ENCODE results near the gene MYH4. TPM values are rescaled to one million over a fixed set of nuclear protein-coding genes. Genes with fewer than 3 reads are reported as not detected.

MYH4 gene
- under 1 TPM in 1 of 6 experiments, not detected in 5; 0.07 TPM for total RNA-seq
- long read RNA-seq: 0 reads

DNA sequence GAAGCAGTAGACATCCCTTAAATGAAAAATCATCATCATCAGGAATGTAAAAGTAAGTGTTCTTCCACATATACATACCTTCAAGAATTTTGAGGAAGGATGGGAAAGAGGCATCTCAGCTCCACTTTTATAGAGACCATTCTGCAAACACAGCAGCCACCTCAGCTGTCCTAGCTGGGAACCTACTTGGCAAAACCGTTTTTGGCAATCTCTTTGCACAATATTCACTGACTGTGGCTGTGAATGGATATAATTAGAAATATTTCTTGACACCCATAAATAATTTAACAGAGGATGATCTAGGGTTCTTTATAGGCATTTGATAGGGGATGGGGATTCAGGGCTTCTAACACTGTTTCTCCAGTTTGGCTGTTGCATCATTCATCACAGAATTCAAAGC, at the start of gene MYH4:
TSS of gene MYH4 (minus strand) at position 101 of the 400 bp plus-strand sequence. CDS start 2,814 bp downstream, outside the sequence.
- WGBS (ENCODE audit: insufficient coverage, low coverage, low lambda C conversion rate, missing lambda C conversion rate): 13% methylated on average over 1 of the region's 1 CpG
- Histone ChIP-seq H3K4me3 (no peak within 1 kb of the TSS), H3K27ac (no peak within 1 kb of the TSS), H3K36me3 (no peaks in the 10 kb centered on the region), H3K9me3 (no peaks in the 10 kb centered on the region), H3K4me1 (no peaks in the 10 kb centered on the region), H3K27me3 (no peaks in the 10 kb centered on the region)
- intact Hi-C loops (cut with DNase I): no loop called here
- TF ChIP-seq, protein P1, sequence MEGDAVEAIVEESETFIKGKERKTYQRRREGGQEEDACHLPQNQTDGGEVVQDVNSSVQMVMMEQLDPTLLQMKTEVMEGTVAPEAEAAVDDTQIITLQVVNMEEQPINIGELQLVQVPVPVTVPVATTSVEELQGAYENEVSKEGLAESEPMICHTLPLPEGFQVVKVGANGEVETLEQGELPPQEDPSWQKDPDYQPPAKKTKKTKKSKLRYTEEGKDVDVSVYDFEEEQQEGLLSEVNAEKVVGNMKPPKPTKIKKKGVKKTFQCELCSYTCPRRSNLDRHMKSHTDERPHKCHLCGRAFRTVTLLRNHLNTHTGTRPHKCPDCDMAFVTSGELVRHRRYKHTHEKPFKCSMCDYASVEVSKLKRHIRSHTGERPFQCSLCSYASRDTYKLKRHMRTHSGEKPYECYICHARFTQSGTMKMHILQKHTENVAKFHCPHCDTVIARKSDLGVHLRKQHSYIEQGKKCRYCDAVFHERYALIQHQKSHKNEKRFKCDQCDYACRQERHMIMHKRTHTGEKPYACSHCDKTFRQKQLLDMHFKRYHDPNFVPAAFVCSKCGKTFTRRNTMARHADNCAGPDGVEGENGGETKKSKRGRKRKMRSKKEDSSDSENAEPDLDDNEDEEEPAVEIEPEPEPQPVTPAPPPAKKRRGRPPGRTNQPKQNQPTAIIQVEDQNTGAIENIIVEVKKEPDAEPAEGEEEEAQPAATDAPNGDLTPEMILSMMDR (IDR thresholded peaks at IDR 0.05): no peak
- no peak for TF ChIP-seq POLR2A (IDR thresholded peaks at IDR 0.05)
- DNase-seq (no peak), ATAC-seq (no peak)

DNA sequence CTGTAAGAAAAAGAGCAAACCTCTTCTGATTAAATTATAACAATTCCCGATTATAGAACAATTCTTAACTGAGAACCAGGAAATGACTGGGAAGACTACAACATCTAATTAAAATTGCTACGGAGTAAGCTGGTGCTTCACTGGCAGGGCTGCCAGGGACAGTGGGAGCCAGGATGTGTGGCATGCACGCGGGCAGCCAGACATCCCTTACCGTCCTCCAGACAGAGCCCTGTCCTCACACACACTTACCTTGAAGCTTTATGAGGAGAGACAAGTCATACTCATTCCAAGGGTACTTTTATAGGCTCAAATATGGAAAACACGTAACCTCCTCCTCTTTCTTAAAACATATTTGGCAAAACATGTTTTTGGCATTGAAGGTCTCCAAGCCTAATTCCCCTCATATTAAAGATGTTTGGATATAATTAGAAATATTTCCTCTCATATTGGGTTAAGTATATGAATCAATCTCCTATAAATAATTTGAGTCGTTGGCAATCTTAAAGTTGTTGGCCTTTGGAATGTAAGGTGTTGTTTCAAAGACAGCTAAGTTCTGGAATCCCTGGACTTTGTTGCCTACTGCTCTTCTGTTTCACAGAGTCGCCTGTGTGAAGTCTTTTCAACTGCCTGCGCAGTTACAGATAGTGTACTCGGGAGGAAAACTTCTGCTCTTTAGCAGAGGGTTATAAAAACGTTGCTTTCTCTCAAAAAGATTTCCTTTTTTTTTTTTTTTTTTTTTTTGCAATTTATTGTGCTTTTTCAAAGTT, 49.1 kb upstream of the MYH4 start, which contains the start of gene MYH1:
TSS of gene MYH1 (minus strand) at position 272 of the 767 bp plus-strand sequence. CDS start 1,900 bp downstream, outside the sequence.
- TF ChIP-seq POLR2A (IDR thresholded peaks at IDR 0.05): no peak
- TF ChIP-seq, protein P1 (IDR thresholded peaks at IDR 0.05): no peak
- 51% methylated on average over 8 of the region's 11 CpGs for WGBS (ENCODE audit: insufficient coverage, low coverage, low lambda C conversion rate, missing lambda C conversion rate)
- DNase-seq: no peak
- H3K4me1 ChIP-seq: no peaks in the 10 kb centered on the region
- no peaks in the 10 kb centered on the region for H3K27me3 ChIP-seq
- no peaks in the 10 kb centered on the region for H3K36me3 ChIP-seq
- no peak within 1 kb of the TSS for H3K4me3 ChIP-seq
- ATAC-seq: no peak
- peaks cover 0 to 4% (median 0%) of the 10 kb centered on the region in 4 donors for H3K9me3 ChIP-seq
- no peak within 1 kb of the TSS for H3K27ac ChIP-seq
- intact Hi-C loops (cut with DNase I): no loop called here

DNA sequence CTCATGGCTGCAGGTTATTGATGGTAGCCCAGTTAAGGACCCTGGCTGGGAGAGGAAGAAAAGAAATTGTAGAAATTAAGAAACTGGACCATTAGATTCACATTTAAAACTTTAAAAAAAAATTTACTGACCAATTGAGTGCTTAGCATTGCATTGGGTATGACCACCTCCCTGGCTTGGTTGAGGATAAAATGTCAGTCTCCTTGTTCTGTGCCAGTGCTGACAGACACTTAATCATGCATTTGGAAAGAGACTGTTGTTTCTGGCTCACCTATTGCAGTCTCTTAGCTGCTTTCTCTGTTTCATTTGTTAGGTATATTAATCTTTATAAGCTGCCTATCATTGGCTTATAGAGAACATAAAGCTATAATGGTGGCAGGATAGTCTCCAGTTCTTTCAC, 47.3 kb upstream of the MYH4 start:
- no peak overlapping the region for H3K4me3 ChIP-seq

DNA sequence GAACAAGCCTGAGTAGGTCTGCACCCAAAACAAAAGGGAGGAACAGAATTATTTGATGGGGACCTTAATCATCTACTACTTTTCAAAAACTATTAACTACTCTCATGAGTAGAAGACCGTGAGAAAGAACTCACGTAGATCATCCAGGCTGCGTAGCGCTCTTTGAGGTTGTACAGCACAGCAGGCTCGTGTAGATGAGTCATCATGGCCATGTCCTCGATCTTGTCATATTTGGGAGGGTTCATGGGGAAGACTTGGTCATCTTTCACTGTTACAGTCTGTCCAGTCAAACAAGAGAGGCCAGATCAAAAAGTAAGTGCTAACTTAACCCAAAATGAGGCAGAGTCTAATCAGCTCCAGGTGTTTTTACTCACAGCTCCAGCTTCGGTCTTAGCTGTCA, 46.7 kb upstream of the MYH4 start:
- intact Hi-C loops (cut with DNase I): no loop called here

More for the DNA sequence above, 47.3 kb upstream of the MYH4 start:
- no peaks in the 10 kb centered on the region for H3K27me3 ChIP-seq
- H3K27ac ChIP-seq: no peak overlapping the region
- ATAC-seq: no peak
- no peak for TF ChIP-seq POLR2A (IDR thresholded peaks at IDR 0.05)
- TF ChIP-seq, protein P1 (IDR thresholded peaks at IDR 0.05): no peak
- no peaks in the 10 kb centered on the region for H3K4me1 ChIP-seq
- DNase-seq: no peak
- no peaks in the 10 kb centered on the region for H3K36me3 ChIP-seq
- H3K9me3 ChIP-seq: no peaks in the 10 kb centered on the region
- intact Hi-C loops (cut with DNase I): no loop called here

DNA sequence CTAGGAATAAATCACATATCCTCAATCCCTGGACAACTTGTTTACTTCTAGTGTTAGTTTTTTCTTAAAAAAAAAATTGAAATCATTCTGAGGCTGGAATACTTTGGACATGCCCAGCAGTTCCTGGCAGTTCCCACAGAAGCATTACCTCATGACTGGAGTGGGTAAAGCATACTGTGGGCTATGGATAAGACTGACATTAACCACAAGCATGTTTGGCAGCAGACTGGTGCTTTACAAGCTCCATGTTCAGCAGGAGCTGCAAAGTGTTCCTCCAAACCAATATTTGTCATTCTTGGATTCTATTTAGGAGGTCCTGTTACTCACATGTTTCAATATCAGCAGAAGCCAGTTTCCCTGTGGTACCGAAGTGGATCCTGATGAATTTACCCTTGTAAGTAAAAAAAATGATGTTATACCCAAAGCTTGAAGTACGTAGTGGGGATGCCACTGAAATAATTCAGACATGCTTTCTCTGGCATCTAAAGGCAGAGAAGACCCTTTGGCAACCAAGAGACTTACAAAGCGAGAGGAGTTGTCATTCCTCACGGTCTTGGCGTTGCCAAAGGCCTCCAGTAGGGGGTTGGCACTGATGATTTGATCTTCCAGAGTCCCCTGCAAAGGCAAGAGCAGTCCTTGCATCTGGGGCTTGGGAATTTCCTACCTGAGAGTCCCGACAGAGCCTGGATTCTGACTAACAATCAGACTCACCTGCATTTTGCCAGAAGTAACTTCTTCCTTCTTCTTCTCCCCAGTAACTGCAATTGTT, 44.1 kb upstream of the MYH4 start:
- TF ChIP-seq POLR2A (IDR thresholded peaks at IDR 0.05): no peak
- TF ChIP-seq, protein P1 (IDR thresholded peaks at IDR 0.05): no peak
- H3K27ac ChIP-seq: no peak overlapping the region
- DNase-seq: no peak
- no peaks in the 10 kb centered on the region for H3K9me3 ChIP-seq
- no peak overlapping the region for H3K4me3 ChIP-seq
- no peaks in the 10 kb centered on the region for H3K36me3 ChIP-seq
- intact Hi-C loops (cut with DNase I): no loop called here
- ATAC-seq: no peak
- H3K27me3 ChIP-seq: no peaks in the 10 kb centered on the region
- no peaks in the 10 kb centered on the region for H3K4me1 ChIP-seq
- WGBS (ENCODE audit: insufficient coverage, low coverage, low lambda C conversion rate, missing lambda C conversion rate): 39% methylated on average over 5 of the region's 6 CpGs

More for the DNA sequence above, 46.7 kb upstream of the MYH4 start:
- Histone ChIP-seq H3K27ac (no peak overlapping the region), H3K4me3 (no peak overlapping the region), H3K27me3 (no peaks in the 10 kb centered on the region), H3K4me1 (no peaks in the 10 kb centered on the region), H3K9me3 (no peaks in the 10 kb centered on the region), H3K36me3 (no peaks in the 10 kb centered on the region)
- WGBS (ENCODE audit: insufficient coverage, low coverage, low lambda C conversion rate, missing lambda C conversion rate): 55% methylated on average over 7 of the region's 7 CpGs
- no peak for TF ChIP-seq POLR2A (IDR thresholded peaks at IDR 0.05)
- no peak for DNase-seq
- ATAC-seq: no peak
